ENCODE data around the gene MYH10.

The MYH10 gene

DNA sequence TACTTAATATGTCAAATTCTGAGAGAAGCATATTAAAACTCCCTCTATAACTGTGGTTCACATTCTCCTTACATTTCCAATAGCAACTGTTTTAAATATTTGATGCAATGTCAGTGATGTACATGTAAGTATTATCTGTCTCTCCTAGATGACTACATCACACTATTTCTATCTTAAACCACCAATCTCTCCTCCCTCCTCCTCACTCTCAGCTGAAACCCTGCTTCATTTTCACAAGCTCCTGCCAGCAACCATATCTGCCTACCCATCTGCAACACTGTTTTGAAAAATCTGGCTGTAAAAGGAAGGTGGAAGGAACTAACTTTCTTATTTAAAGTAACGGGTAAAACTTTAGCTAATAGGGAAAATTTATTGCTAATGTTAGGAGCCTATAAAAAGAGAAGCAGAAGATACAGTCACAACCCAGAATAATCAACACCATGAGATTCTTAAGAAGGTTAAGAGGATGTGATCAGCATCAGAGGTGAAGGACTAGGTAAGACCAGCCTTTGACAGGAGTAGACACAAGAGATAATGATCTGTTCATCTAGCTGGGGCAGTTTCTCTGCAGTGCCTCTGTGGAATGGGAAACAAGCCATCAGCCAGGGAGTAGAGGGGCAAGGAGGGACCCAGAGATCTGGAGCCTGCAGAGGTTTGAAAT, 31.0 kb downstream of the MYH10 start:
- Mint-ChIP-seq H3K4me1 (no peaks in the 10 kb centered on the region), H3K9me3 (peaks cover 1% of the 10 kb centered on the region), H3K27me3 (ENCODE audit: low read depth) (no peaks in the 10 kb centered on the region), H3K27ac (no peak overlapping the region), H3K4me3 (no peak overlapping the region), H3K36me3 (ENCODE audit: low read depth) (peaks cover 34% of the 10 kb centered on the region)
- TF ChIP-seq, protein P1, sequence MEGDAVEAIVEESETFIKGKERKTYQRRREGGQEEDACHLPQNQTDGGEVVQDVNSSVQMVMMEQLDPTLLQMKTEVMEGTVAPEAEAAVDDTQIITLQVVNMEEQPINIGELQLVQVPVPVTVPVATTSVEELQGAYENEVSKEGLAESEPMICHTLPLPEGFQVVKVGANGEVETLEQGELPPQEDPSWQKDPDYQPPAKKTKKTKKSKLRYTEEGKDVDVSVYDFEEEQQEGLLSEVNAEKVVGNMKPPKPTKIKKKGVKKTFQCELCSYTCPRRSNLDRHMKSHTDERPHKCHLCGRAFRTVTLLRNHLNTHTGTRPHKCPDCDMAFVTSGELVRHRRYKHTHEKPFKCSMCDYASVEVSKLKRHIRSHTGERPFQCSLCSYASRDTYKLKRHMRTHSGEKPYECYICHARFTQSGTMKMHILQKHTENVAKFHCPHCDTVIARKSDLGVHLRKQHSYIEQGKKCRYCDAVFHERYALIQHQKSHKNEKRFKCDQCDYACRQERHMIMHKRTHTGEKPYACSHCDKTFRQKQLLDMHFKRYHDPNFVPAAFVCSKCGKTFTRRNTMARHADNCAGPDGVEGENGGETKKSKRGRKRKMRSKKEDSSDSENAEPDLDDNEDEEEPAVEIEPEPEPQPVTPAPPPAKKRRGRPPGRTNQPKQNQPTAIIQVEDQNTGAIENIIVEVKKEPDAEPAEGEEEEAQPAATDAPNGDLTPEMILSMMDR (IDR thresholded peaks at IDR 0.05; ENCODE audit: unreplicated experiment in 3 of 3): no peak

GRCh38 chr17:8598913-8599312, 31.6 kb downstream of the MYH10 start:
- Mint-ChIP-seq H3K4me3 (no peak overlapping the region), H3K4me1 (no peaks in the 10 kb centered on the region), H3K27me3 (ENCODE audit: low read depth) (no peaks in the 10 kb centered on the region), H3K27ac (no peak overlapping the region), H3K9me3 (peaks cover 2% of the 10 kb centered on the region), H3K36me3 (ENCODE audit: low read depth) (peaks cover 40% of the 10 kb centered on the region)
- TF ChIP-seq, protein P1 (IDR thresholded peaks at IDR 0.05; ENCODE audit: unreplicated experiment in 3 of 3): no peak

GRCh38 chr17:8593830-8594229, 36.7 kb downstream of the MYH10 start:
- Mint-ChIP-seq H3K9me3 (peaks cover 9% of the 10 kb centered on the region), H3K36me3 (ENCODE audit: low read depth) (peaks cover 76% of the 10 kb centered on the region), H3K4me1 (peaks cover 6% of the 10 kb centered on the region), H3K27ac (no peak overlapping the region), H3K4me3 (no peak overlapping the region), H3K27me3 (ENCODE audit: low read depth) (no peaks in the 10 kb centered on the region)
- TF ChIP-seq, protein P1 (IDR thresholded peaks at IDR 0.05; ENCODE audit: unreplicated experiment in 3 of 3): no peak

DNA sequence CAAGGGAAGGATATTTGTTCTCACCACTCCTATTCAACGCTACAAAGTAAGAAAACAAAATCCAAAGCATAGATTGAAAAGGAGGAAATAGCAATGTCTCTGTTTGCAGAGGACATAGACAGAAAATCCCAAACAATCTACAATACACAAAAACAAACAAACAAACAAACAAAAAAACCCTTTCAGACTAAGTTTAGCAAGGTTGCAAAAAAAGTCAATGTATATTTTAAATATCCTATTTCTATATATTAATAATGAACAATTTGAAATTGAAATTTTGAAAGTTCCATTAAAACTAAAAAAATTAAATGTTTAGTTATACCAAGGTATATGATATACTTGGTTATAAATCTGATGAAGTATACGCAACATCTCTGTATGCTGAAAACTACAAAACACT, 37.2 kb downstream of the MYH10 start:
- Mint-ChIP-seq H3K27me3 (ENCODE audit: low read depth) (no peaks in the 10 kb centered on the region), H3K4me3 (no peak overlapping the region)
- TF ChIP-seq, protein P1 (IDR thresholded peaks at IDR 0.05; ENCODE audit: unreplicated experiment in 3 of 3): no peak

GRCh38 chr17:8588877-8589554, 41.5 kb downstream of the MYH10 start:
- no peak overlapping the region for H3K4me3 Mint-ChIP-seq
- no peaks in the 10 kb centered on the region for H3K27me3 Mint-ChIP-seq (ENCODE audit: low read depth)
- peaks cover 76% of the 10 kb centered on the region for H3K36me3 Mint-ChIP-seq (ENCODE audit: low read depth)
- peaks cover 7% of the 10 kb centered on the region for H3K9me3 Mint-ChIP-seq
- H3K4me1 Mint-ChIP-seq: peaks cover 35% of the 10 kb centered on the region
- peak overlapping the region in 2 of 3 experiments; percentile 1 to 7 for H3K27ac Mint-ChIP-seq
- TF ChIP-seq, protein P1 (IDR thresholded peaks at IDR 0.05; ENCODE audit: unreplicated experiment in 3 of 3): no peak

More for the DNA sequence above, 37.2 kb downstream of the MYH10 start:
- Mint-ChIP-seq H3K9me3 (peaks cover 9% of the 10 kb centered on the region), H3K36me3 (ENCODE audit: low read depth) (peaks cover 79% of the 10 kb centered on the region), H3K27ac (no peak overlapping the region), H3K4me1 (peaks cover 12% of the 10 kb centered on the region)
